GM12865 (cell line): ENCODE data around the gene TNFRSF12A.

Experiments used
- DNase-seq: peaks from one replicate; pipeline ENCODE4 v3.0.0; 2010; ENCODE audit warnings: low read depth
- H3K4me3 ChIP-seq: 2 replicates; pipeline ENCODE4 v1.5.1; 2011; ENCODE audit warnings: mild to moderate bottlenecking, low read depth, low read length, control low read depth
- TF ChIP-seq, protein P1 (sequence below): IDR thresholded peaks from 2 replicates; pipeline ENCODE4 v1.5.1; 2011; ENCODE audit warnings: low read length, control low read depth, low read depth, inconsistent platforms; ENCODE audit not compliant: insufficient read depth; ENCODE audit errors: missing control alignments

TNFRSF12A gene, protein sequence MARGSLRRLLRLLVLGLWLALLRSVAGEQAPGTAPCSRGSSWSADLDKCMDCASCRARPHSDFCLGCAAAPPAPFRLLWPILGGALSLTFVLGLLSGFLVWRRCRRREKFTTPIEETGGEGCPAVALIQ

DNA sequence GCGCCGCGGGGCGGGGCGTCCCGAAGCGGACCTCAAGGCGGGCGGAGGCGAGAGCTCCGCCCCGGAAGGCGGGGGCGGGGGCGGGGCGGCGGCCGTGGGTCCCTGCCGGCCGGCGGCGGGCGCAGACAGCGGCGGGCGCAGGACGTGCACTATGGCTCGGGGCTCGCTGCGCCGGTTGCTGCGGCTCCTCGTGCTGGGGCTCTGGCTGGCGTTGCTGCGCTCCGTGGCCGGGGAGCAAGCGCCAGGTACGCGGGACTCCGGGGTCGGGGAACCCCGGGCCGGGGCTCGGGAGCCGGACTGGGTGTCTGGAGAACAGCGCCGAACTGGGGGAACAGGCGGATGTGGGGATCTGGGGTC lies at the start of gene TNFRSF12A:
Gene TNFRSF12A, plus strand, starts transcription at position 122 of the 357 bp plus-strand sequence. Its CDS starts 30 bp downstream, at position 152.
- TF ChIP-seq, protein P1, sequence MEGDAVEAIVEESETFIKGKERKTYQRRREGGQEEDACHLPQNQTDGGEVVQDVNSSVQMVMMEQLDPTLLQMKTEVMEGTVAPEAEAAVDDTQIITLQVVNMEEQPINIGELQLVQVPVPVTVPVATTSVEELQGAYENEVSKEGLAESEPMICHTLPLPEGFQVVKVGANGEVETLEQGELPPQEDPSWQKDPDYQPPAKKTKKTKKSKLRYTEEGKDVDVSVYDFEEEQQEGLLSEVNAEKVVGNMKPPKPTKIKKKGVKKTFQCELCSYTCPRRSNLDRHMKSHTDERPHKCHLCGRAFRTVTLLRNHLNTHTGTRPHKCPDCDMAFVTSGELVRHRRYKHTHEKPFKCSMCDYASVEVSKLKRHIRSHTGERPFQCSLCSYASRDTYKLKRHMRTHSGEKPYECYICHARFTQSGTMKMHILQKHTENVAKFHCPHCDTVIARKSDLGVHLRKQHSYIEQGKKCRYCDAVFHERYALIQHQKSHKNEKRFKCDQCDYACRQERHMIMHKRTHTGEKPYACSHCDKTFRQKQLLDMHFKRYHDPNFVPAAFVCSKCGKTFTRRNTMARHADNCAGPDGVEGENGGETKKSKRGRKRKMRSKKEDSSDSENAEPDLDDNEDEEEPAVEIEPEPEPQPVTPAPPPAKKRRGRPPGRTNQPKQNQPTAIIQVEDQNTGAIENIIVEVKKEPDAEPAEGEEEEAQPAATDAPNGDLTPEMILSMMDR = no peak
- peak within 1 kb of the TSS; percentile 60 for H3K4me3 ChIP-seq
- peak; percentile 81 for DNase-seq

DNA sequence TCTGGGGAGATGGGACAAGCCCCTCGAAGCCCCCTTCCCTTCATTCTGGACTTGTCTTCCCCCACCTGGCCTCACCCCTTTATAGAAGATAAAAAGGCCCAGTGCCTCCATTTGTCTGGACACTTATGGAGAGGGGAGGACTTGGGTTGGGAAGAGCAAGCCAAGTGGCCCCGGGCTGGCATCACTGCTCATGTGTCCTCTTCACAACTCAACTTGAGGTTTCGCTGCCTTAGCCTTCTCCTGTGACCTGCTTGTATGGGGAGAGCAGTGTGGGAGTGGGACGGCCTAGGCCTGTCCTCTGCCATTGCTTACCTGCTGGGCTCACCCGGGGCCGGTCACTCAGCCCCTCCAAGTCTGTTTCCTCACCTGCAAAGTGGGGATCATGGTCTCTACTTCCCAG lies 49.6 kb upstream of the TNFRSF12A start:
- no peak for DNase-seq
- peak overlapping the region; percentile 76 for H3K4me3 ChIP-seq
- TF ChIP-seq, protein P1 = no peak

DNA sequence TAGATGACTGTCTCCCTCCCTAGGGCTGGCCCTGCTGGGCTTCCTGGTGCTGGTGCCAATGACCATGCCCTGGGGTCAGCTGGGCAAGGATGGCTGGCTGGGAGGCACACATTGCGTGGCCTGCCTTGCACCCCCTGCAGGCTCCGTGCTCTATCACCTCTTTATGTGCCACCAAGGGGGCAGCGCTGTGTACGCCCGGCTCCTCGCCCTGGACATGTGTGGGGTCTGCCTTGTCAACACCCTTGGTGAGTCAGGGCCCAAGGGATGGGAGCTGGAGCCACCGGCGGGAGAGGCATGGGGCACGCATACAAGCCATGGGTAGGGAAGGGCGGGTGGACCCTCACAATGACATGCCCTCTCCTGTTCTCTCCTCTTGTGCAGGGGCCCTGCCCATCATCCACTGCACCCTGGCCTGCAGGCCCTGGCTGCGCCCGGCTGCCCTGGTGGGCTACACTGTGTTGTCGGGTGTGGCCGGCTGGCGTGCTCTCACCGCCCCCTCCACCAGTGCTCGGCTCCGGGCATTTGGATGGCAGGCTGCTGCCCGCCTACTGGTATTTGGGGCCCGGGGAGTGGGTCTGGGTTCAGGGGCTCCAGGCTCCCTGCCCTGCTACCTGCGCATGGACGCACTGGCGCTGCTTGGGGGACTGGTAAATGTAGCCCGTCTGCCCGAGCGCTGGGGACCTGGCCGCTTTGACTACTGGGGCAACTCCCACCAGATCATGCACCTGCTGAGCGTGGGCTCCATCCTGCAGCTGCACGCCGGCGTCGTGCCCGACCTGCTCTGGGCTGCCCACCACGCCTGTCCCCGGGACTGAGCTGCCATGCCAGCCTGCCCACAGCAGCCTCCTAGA lies 48.8 kb upstream of the TNFRSF12A start:
- H3K4me3 ChIP-seq = no peak overlapping the region
- DNase-seq = no peak
- TF ChIP-seq, protein P1 = no peak

DNA sequence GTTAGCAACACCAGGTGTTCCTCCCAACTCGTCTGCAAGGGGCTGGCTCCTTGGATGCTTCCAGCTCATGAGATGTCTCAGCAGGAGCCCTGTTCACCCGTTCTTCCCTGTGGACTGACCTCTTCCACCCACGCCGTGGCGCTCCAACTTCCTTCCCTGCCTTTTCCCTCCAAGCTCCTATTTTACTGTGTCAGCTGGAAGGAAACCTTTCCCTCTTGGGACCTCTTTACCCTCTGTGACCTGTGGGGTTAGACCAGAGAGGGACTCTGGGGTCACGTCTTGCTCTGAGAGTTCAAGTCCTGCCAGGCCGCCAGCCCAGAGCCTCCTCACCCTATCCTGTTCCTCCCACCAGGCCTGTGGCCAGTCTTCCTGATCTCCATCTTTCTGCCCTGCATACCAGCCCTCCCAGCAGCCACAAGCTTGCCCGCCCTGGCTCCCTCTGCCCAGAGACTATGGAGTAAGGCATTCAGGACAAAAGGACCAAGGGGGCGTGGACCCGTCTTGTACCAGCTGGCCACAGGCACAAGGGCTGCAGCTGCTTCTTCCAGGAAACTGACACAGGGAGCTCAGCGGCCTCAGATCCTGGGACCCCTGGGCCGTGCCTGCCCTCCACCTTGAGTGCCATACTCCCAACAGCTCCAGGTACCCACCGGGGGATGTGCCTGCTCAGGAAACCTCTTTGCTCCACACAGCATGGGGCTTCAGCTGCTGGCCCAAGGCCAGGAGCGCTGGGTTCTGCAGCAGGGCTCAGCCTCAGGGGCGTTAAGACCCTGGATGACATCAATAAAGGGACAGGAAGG lies 48.0 kb upstream of the TNFRSF12A start:
- H3K4me3 ChIP-seq = no peak overlapping the region
- no peak for DNase-seq
- TF ChIP-seq, protein P1 = no peak

DNA sequence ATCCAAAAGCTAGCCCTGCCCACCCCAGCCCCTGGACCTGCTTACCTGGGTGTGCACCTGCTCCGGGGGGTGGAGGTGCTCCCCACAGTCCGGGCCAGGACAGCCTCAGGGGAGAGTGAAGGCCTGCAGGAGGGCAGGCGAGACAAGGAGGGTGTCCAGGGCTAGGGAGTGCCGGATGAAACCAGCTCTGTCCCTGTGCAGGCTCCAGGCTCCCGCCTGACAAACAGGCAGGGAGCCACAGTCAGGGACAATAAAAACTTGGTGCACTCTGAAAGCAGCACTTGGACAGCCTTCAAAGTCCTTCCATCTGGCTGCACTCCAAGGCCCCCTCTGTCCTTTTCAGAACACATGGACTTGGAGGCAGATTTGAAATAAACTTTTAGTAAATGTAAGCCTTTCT lies 47.1 kb upstream of the TNFRSF12A start:
- H3K4me3 ChIP-seq = no peak overlapping the region
- TF ChIP-seq, protein P1 = no peak
- DNase-seq = no peak

DNA sequence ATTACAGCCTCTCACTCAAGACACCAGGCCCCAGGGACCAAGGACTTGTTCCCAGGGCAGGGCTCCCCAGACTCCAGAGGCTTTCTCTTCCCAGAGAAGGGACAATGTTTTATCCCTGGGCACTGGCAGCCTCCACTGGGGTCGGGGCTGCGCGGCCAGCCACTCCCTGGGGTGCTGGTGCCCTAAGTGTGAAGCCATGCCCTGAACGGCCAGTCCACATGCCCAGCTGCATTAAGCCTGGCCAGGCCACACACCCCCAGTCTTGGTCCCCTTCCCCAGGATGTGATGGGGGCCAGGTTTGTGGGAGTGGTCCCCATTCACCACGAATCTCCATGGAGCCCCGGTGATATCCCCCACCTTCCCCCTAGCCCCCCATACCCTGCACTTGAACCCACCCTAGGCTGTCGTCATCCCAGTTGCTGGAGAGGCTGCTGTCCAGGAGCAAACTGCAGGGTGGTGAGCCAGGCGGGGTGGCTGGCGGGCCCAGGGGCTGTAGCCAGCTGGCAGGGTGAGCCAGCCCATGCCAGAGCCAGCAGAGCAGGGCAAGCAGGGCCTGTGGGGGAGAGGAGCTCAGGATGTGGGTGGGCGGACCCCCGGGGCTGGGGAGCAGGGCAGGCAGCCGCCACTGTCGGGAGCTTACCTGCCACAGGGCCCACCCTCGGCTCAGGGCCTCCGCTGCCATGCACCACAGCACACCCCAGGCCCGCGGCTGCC lies 46.4 kb upstream of the TNFRSF12A start:
- DNase-seq = no peak
- H3K4me3 ChIP-seq = no peak overlapping the region
- TF ChIP-seq, protein P1 = no peak
